Measurements from ENCODE around the gene MBTD1.
"Not testable (repeated sequence)": the region's sequence is repeated elsewhere in the genome, so short reads cannot be mapped to it uniquely, and the experiment has no call there.

The MBTD1 gene

DNA sequence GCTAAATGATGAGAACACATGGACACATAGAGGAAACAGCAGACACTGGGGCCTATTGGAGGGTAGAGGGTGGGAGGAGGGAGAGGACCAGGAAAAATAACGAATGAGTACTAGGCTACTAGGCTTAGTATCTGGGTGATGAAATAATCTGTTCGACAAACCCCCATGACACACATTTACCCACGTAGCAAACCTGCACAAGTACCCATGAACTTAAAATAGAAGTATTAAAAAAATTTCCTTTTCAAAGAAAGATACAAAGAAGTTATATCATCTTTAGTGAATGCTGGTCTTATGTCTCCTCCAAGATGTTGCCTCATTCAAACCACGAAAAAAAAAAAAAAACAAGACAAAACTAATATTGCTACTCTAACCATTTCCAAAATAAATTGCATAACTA is 31.7 kb downstream of the MBTD1 start:
- Mint-ChIP-seq H3K9me3 (no peaks in the 10 kb centered on the region), H3K36me3 (peaks cover 4% of the 10 kb centered on the region)

DNA sequence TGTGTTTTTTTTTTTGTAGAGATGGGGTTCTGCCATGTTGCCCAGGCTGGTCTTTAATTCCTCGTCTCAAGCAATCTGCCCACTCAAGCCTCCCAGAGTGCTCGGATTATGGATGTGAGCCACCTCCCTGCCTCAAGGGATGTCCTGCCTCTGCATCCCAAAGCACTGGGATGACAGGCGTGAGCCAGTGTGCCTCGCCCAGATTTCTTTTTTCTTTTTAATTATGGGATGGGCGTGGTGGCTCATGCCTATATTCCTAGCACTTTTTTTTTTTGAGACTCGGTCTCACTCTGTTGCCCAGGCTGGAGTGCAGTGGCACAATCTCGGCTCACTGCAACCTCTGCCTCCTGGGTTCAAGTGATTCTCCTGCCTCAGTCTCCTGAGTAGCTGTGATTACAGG is 34.3 kb downstream of the MBTD1 start:
- H3K4me3 Mint-ChIP-seq, H3K9me3 Mint-ChIP-seq, H3K36me3 Mint-ChIP-seq, H3K27me3 Mint-ChIP-seq, H3K27ac Mint-ChIP-seq: not testable (repeated sequence)
- peaks cover 38% of the 10 kb centered on the region for H3K4me1 Mint-ChIP-seq

More for the DNA sequence above, 31.7 kb downstream of the MBTD1 start:
- Mint-ChIP-seq H3K27me3 (no peaks in the 10 kb centered on the region), H3K27ac (no peak overlapping the region), H3K4me3 (no peak overlapping the region), H3K4me1 (peaks cover 50% of the 10 kb centered on the region)

DNA sequence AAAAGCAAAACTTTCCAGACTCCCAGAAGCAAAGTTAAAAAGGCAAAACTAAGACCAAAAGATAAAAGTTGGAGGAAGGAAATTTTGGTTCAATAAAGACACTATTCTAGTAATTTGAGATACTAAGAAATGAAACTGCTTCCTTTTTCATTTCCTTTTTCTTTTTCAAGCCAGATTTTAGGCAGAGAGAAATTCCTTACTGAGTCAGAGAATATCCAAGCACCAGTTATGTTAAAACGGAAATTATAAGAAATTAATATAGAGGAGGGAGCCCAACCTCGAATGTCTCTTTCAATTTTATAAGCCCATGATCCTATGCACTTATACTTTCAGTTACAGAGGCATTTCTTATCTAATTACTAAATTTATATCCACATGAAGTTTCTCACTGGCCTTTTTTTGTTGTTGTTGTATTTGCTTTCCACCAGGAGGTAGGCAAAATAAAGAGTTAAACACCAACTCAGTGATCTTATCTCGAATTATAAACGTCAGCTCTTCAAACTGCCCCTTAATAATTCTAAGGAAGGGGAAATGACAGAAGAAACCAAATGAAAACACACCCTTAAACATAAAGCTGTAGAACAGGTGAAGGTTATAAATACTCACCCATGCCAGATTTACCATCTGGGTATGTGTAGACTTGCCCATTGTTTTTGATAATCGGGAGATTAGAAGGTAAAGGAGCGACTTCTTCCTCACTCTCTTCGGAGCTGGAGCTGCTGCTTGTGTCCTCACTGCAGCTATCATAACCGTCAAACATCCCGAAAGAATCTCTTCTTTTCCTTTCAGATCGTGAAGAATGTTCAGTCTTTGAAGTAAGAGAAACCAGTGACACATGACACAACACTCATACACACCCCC is 35.2 kb downstream of the MBTD1 start:
- Mint-ChIP-seq H3K9me3 (no peaks in the 10 kb centered on the region), H3K27me3 (no peaks in the 10 kb centered on the region), H3K27ac (peak overlapping the region; percentile 3), H3K36me3 (peaks cover 11% of the 10 kb centered on the region), H3K4me3 (no peak overlapping the region), H3K4me1 (peaks cover 34% of the 10 kb centered on the region)

DNA sequence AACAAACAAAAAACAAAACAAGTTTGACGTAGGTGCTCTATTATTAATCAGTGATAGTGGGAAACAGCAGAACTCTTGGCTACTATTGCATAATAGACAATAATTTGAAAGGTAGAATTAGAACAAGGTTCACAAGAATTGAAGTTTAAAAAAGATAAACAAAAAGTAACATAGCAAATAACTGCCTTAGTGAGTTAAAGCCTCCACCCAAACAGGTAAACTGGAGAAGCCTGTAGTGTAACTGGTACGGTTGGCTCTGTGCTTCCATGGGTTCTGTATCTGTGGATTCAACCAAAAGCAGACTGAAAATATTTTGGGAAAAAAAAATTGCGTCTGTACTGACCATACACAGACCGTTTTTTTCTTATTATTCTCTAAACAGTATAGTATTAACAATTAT is 38.5 kb downstream of the MBTD1 start:
- peaks cover 19% of the 10 kb centered on the region for H3K36me3 Mint-ChIP-seq
- H3K27ac Mint-ChIP-seq = no peak overlapping the region

DNA sequence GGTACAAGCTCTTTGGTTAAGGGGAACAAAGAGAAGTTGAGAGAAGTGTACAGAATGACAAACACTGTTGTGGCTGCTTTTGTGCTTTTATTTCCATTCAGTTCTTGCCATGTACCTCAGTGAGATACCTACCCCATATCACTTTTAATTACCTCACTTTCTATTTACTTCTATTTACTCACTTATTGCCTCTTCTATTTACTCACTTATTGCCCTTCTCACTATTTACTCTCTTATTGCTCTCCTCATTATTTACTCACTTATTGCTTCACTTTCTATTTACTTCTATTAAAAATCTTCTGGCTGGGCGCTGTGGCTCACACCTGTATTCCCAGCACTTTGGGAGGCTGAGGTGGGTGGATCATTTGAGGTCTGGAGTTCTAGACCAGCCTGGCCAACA is 41.9 kb downstream of the MBTD1 start:
- Mint-ChIP-seq H3K27ac (no peak overlapping the region), H3K4me3 (no peak overlapping the region), H3K27me3 (no peaks in the 10 kb centered on the region), H3K4me1 (peaks cover 6% of the 10 kb centered on the region), H3K9me3 (no peaks in the 10 kb centered on the region), H3K36me3 (peaks cover 15% of the 10 kb centered on the region)

More for the DNA sequence above, 38.5 kb downstream of the MBTD1 start:
- H3K27me3 Mint-ChIP-seq = no peaks in the 10 kb centered on the region
- no peaks in the 10 kb centered on the region for H3K9me3 Mint-ChIP-seq
- no peak overlapping the region for H3K4me3 Mint-ChIP-seq
- H3K4me1 Mint-ChIP-seq = peaks cover 24% of the 10 kb centered on the region

DNA sequence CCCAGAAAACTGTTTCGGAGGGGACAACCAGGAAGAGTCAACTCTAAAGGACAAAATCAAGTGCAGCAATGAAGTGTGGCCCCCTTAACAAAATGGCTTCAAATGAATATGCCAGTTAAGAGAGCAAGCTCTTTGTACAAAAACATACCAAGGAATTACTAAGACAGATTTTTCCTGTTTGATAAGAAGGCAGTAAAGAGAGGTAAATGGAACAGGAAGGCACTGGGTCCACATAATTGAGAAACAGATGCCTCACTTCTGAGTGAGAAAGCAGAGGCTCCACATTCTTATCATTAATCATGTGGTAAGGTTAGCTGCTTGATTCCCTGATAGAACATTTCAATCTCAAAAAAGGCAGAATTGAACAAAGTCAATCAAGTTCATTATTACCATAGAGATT is 44.9 kb downstream of the MBTD1 start:
- Mint-ChIP-seq H3K36me3 (peaks cover 12% of the 10 kb centered on the region), H3K4me3 (no peak overlapping the region), H3K27ac (no peak overlapping the region), H3K27me3 (no peaks in the 10 kb centered on the region), H3K4me1 (peaks cover 3% of the 10 kb centered on the region), H3K9me3 (no peaks in the 10 kb centered on the region)

DNA sequence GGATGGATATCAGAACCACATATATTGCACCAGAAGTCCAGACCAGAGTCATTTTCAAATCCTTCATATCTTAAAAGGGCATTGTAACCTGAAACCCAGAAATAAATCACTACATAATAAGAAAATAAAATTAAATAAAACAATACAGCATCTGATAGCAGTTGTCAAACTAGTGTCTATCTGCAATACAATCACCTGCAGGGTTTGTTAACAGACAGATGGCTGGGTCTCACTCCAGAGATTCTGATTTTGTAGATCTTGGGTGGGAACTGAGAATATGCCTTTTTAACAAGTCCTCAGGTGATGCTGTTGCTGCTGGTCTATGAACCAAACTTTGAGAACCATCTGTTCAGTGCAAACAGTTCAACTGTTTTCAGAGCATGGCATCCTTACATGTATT is 56.0 kb downstream of the MBTD1 start:
- Mint-ChIP-seq H3K27ac (no peak overlapping the region), H3K27me3 (no peaks in the 10 kb centered on the region), H3K9me3 (no peaks in the 10 kb centered on the region), H3K36me3 (peaks cover 12% of the 10 kb centered on the region), H3K4me1 (peaks cover 4% of the 10 kb centered on the region), H3K4me3 (no peak overlapping the region)

DNA sequence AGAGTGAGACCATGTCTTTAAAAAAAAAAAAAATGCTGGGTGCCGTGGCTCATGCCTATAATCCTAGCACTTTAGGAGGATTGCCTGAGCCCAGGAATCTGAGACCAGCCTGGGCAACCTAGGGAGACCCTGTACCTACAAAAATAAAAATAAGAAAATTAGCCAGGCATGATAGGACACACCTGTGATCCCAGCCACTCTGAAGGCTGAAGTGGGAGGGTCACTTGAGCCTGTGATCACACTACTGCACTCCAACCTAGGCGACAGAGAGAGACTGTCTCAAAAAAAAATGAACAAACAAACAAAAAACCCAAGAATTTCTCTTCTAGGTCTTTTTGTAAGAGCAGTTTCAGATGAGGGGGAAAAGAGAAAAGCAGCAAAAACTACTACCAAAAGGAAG is 59.0 kb downstream of the MBTD1 start:
- Mint-ChIP-seq H3K27me3 (no peaks in the 10 kb centered on the region), H3K9me3 (no peaks in the 10 kb centered on the region), H3K36me3 (peaks cover 15% of the 10 kb centered on the region), H3K4me1 (peaks cover 4% of the 10 kb centered on the region), H3K4me3 (no peak overlapping the region), H3K27ac (no peak overlapping the region)

DNA sequence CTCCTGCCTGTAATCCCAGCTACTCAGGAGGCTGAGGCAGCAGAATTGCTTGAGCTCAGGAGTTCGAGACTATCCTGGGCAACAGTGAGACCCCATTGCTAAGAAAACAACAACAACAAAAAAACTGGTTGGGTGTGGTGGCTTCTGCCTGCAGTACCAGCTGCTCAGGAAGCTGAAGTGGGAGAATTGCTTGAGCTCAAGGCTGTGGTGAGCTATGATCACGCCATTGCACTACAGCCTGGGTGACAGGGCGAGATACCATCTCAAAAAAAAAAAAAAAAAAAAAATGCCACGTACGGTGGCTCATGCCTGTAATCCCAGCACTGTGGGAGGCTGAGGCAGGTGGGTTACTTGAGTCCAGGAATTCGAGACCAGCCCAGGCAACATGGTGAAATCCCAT is 59.6 kb downstream of the MBTD1 start:
- H3K27ac Mint-ChIP-seq = no peak overlapping the region
- no peaks in the 10 kb centered on the region for H3K27me3 Mint-ChIP-seq
- H3K4me3 Mint-ChIP-seq = no peak overlapping the region
- H3K36me3 Mint-ChIP-seq = peaks cover 14% of the 10 kb centered on the region
- peaks cover 4% of the 10 kb centered on the region for H3K4me1 Mint-ChIP-seq
- H3K9me3 Mint-ChIP-seq = no peaks in the 10 kb centered on the region

DNA sequence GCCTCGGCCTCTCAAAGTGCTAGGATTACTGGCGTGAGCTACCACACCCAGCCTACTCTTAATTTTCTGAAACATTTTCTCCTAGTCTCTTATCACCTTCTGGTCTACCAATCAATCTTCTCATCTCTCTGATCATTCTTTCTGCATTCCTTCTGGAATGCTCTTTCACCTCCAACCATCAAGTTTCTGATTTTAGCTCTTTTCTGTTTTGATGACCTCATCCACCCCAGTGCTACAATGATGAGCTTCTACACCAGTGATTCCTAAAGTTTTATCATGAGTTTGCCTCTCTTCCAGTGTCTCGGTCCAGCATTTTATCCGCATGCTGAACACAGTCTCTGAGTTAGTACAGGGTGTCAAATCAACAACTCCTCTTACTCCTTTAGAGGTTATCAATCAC is 62.1 kb downstream of the MBTD1 start:
- Mint-ChIP-seq H3K27ac (no peak overlapping the region), H3K4me3 (no peak overlapping the region), H3K27me3 (no peaks in the 10 kb centered on the region), H3K36me3 (peaks cover 14% of the 10 kb centered on the region), H3K9me3 (no peaks in the 10 kb centered on the region), H3K4me1 (peaks cover 4% of the 10 kb centered on the region)

DNA sequence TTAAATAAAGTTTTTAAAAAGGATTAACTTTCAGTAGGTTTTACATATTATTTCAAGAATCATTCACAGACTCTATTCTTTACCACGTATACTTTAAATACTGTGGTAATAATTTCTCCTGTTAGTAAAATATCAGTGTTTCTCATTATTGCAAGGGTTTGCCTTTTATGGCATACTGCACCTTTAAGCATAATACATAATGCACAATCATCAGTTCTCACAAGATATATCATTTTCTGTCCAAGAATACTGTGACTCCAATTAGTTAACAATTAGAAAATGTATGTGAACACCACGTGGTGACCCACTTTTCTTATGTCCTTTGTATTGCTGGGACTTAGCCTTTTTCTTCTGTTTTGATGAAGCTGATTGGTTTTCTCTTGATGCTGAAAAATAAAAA is 68.0 kb downstream of the MBTD1 start:
- H3K9me3 Mint-ChIP-seq = no peaks in the 10 kb centered on the region
- H3K4me1 Mint-ChIP-seq = no peaks in the 10 kb centered on the region
- H3K27me3 Mint-ChIP-seq = no peaks in the 10 kb centered on the region
- peaks cover 14% of the 10 kb centered on the region for H3K36me3 Mint-ChIP-seq
- no peak overlapping the region for H3K27ac Mint-ChIP-seq
- no peak overlapping the region for H3K4me3 Mint-ChIP-seq

DNA sequence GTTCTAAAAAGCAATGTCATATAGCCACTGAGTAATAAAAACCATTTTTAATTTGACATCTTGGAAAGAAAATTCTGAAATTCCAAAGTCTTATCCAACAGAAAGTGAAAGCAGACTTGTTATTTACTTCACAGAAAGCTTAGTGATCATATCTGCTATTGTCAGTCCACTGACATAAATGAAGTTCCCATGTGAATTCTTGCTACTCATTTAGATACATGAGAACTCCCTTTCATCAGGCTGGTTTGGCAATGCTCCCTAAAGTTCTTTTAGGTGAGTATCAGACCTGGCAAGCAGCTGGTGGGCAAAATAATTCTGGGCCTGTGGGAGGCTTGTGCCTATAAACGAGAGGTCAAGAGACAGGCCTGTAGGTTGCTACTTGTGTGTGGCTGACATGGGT is 70.2 kb downstream of the MBTD1 start:
- Mint-ChIP-seq H3K4me1 (peaks cover under 1% of the 10 kb centered on the region), H3K36me3 (peaks cover 16% of the 10 kb centered on the region), H3K9me3 (no peaks in the 10 kb centered on the region), H3K27ac (peak overlapping the region; percentile 18), H3K27me3 (no peaks in the 10 kb centered on the region), H3K4me3 (no peak overlapping the region)

DNA sequence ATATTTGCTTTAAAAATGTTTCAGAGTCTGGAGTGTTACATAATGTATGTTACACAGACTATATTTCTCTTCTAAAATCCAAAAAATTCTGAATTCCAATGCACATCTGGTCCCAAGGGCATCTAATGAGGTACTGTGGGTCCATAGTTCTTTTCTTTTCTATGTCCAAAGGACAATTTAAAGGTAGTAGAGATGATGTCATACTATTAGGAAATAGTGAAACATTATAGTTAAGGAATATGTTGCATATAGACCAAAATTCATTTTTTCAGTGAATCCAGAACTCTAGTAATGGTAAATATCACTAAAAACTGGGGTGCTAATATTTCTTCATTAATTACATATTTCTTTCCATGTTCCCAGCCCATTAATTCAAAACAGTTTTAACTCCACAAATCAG is 70.7 kb downstream of the MBTD1 start:
- H3K4me1 Mint-ChIP-seq = peaks cover 3% of the 10 kb centered on the region
- H3K9me3 Mint-ChIP-seq = no peaks in the 10 kb centered on the region
- H3K4me3 Mint-ChIP-seq = no peak overlapping the region
- no peaks in the 10 kb centered on the region for H3K27me3 Mint-ChIP-seq
- H3K36me3 Mint-ChIP-seq = peaks cover 20% of the 10 kb centered on the region
- H3K27ac Mint-ChIP-seq = peak overlapping the region; percentile 18

DNA sequence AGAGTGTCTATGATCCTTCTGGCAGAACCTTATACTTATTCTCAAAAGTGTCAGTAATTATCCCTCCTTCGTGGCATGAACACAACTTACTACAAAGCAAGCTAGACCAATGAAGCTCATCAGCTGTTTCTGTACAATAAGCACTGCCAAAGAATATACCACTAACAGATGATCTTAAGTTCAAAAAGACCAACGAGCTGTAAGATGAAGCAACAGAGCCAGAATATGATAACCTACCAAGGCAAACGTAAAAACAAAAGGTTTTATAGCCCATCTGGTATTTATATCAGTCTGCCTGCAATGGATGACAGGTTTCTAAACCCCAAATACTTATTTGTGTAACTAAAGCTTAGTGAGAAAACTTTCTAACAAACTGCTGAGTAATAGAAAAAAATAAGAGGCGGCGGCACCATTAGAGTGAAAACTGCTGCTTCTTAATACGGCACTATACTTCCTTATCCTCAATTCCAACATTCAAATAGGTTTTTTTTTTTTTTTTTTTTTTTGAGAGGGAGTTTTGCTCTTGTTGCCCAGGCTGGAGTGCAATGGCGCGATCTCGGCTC is 71.5 kb downstream of the MBTD1 start:
- no peak overlapping the region for H3K27ac Mint-ChIP-seq
- H3K36me3 Mint-ChIP-seq = peaks cover 19% of the 10 kb centered on the region
- peaks cover 3% of the 10 kb centered on the region for H3K4me1 Mint-ChIP-seq
- H3K27me3 Mint-ChIP-seq = no peaks in the 10 kb centered on the region
- H3K4me3 Mint-ChIP-seq = no peak overlapping the region
- H3K9me3 Mint-ChIP-seq = no peaks in the 10 kb centered on the region

DNA sequence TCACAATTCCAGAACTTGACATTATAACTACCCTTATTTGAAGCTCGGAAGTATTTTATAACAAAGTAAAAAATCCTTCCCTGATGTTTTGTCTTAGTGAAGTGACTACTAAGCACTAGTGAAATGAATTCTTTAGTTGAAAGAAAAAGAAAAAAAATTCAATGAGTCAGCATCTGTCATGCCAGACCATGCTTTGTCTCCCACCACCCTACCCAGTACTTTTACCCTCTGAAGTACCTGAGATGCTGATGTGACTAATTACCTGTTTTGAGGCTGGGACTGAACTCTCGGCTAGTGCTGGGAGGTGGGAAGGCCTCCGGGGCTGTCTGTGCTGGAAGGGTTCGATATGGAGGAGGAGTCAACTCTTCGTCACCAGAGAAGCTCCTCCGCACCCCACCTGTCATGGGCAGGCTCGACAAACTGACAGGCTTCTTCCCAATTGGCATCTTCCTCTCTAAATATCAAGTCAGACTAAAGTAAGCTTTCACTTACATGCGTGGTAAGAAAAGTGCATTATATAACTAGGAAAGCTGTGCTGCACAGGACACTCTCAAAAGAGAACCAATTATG is 74.0 kb downstream of the MBTD1 start:
- H3K36me3 Mint-ChIP-seq = peaks cover 14% of the 10 kb centered on the region
- H3K9me3 Mint-ChIP-seq = no peaks in the 10 kb centered on the region
- peaks cover 3% of the 10 kb centered on the region for H3K4me1 Mint-ChIP-seq
- H3K4me3 Mint-ChIP-seq = no peak overlapping the region
- no peak overlapping the region for H3K27ac Mint-ChIP-seq
- H3K27me3 Mint-ChIP-seq = no peaks in the 10 kb centered on the region

DNA sequence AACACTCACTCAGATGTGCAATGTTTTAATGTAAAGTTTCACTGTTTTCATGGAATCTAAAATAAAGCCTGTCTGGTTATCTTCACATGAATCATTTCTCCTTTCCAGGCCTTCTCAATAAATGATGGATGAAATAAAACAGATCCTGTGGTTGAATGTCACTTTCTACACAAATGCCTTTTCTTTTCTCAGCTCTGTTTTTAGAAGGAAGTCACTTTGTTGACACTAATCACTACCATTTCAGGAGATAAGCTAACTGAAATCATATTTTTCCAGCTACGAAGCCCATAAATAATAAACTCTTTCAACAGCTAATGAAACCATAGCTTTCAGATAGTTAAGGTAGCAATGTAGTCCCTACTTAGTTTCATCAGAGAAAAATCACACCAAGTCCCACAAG is 75.7 kb downstream of the MBTD1 start:
- H3K36me3 Mint-ChIP-seq = peaks cover 13% of the 10 kb centered on the region
- H3K4me1 Mint-ChIP-seq = peaks cover 3% of the 10 kb centered on the region
- H3K27ac Mint-ChIP-seq = no peak overlapping the region

More for the DNA sequence above, 75.7 kb downstream of the MBTD1 start:
- Mint-ChIP-seq H3K27me3 (no peaks in the 10 kb centered on the region), H3K4me3 (no peak overlapping the region), H3K9me3 (no peaks in the 10 kb centered on the region)
